Cardiac septum (tissue), 1 donor: ENCODE data around the gene AEBP1. TPM values are rescaled to one million over a fixed set of nuclear protein-coding genes. Genes with fewer than 3 reads are reported as not detected.

Experiments used
- DNase-seq: peaks from one replicate; pipeline ENCODE4 v3.0.0-alpha.2; 2020; ENCODE audit warnings: low spot score
- intact Hi-C: fragments of 100-400 bp; cut with DNase I; formaldehyde crosslinking; loops from one replicate; pipeline ENCODE4 v1.14.0; 2022
- total RNA-seq: library from RNA; stranded (reverse); fragmentation: NEBNext Ultra II Directional; extraction: Animal tissue kit (Norgen Biotek cat#: 25700); gene quantifications from one replicate; pipeline ENCODE4 v1.2.1, GENCODE V29; 2021
- donor health status: DM: no; HTN: no; CAD: no.

Gene AEBP1
- total RNA-seq, 1 donor from 2014 or later, result 93.1 TPM

DNA sequence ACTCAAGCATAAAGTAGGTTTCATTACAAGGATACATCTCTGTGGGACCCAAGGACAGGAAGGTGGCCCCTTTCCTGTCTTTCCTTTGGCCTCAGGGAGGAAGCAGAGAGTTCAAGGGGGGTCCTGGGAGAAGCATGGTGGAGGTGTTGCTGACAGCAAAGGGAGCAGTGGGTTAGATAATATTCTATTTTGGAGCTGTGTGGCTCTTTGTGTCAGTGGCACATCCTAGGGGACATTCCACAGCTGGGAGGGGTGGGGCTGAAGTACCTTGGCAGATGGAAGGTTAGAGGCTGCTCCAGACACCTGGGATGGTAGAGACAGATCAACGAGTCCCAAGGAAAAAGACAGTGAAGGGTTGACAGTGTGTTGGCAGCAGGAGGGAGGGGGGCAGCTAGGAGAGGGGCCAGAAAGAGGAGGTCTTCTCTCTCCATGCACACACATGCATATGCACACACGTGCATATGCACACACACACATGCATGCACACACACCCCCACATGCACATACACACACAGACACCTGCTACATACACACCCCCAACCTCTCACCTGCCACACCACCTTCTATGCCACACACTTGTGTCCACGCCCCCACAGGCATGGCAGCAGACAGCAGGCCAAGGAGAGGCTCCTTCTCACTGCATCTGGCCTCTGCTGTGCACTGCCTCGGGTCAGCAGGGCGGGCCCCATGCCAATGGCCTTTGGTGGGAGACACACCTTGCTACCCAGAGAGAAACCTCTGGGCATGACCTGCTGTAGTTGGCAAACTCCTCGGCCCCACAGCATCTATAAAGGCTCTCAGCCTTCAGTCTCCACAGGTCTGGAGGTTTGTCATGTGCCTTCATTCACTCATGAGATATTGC, 24.8 kb downstream of the AEBP1 start:
- intact Hi-C loops, result no loop called here
- no peak for DNase-seq

DNA sequence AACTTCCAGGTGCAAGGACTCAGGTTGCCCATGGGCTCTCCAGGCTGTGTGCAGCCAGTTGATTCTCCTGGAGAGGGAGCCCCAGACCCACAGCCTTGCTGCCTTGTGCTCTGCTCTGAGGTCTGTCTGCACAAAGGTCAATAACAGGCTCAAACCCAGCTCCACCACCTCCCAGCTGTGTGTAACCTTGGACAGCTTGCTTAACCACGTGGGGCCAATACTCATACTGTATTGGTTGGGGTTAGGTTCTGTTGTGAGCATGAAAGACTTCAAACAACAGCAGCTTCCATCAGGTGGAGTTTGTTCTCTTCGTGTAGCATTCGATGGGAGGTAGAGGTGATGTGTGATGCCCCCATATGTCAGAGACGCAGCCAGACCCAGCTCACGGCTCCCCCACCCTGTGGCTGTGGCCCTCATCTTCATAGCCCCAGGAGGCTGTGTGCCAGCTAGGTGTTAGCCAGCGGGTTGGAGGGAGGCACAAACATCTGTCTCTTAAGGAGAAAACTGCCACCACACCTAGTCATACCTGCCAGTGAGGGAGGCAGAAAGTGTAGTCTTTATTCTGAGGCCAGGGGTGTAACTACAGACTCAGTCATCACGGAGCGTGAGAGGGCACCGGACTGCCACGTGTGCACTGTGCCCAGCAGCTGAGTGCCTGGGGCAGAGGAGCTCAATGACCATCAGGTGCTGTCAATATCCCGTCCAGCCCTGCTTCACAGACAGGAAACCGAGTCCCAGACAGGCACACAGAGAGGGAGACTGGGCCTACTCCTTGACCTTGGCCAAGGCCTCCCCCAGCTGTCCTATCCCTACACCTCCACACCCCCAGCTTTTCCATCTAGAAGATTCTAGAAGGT, 27.3 kb downstream of the AEBP1 start:
- intact Hi-C loops, result loop anchor here (5.0 to 10.0 kb wide), 2 partner anchors 66 to 193 kb away; partner anchors contain the start of gene CAMK2B
- no peak for DNase-seq

GRCh38 chr7:44132039-44132438, 27.9 kb downstream of the AEBP1 start:
- intact Hi-C loops, result loop anchor here (5.0 to 10.0 kb wide), 2 partner anchors 65 to 193 kb away; partner anchors contain the start of gene CAMK2B
- DNase-seq, result no peak

DNA sequence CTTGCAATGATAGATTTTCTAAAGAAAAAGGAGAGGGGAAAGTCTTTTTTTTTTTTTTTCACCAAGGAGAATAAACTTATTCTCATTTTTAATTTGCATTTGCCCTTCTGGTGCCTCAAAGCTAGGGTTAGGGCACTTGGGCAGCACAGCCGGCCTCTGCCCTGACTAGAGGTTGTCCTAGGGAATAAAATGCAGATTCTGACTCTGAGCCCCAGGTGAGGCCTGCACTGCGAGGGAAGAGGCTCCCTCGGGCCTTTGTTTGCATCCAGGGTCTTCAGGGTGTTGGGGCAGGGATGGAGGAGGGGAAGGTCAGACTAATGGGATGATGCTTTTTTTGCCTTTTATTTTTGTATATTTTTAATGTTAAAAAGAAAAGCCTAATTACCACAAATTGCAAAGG, 29.1 kb downstream of the AEBP1 start:
- DNase-seq, result no peak
- intact Hi-C loops, result loop anchor here (5.0 to 10.0 kb wide), 2 partner anchors 64 to 192 kb away; partner anchors contain the start of gene CAMK2B

DNA sequence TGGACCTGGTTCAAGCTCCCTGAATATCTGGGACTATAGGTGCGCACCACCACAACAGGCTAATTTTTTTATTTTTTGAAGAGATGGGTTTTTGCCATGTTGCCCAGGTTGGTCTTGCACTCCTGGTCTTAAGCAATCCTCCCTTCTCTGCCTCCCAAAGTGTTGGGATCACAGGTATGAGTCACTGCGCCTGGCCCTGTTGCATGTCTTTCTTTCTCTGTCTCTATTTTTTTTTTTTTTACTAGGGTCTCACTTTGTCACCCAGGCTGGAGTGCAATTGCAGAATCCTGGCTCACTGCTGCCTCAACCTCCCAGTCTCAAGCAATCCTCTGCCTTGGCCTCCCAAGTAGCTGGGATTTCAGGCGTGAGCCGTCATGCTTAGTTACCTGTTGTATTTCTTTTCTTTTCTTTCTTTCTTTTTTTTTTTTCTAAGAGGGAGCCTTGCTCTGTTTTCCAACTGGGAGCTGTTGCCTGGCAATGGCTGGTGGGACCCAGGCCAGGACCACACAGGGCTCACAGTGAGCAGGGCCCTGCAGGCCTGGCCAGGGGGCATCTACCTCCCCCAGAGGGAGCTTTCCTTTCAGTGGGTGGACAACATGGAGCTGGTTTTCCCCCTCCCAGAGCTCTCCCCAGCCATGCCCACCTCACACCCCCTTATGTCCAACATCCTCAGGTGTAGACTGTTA, 30.9 kb downstream of the AEBP1 start:
- DNase-seq, result no peak
- intact Hi-C loops, result loop anchor here (5.0 to 10.0 kb wide), 2 partner anchors 62 to 190 kb away; partner anchors contain the start of gene CAMK2B

- intact Hi-C loops, result loop anchor here (10.0 kb wide), 1 partner anchor 188 kb away; the partner anchor contains the start of gene CAMK2B
- DNase-seq, result no peak
These were observed 32.6 kb downstream of the AEBP1 start for GRCh38 chr7:44136731-44137130.

DNA sequence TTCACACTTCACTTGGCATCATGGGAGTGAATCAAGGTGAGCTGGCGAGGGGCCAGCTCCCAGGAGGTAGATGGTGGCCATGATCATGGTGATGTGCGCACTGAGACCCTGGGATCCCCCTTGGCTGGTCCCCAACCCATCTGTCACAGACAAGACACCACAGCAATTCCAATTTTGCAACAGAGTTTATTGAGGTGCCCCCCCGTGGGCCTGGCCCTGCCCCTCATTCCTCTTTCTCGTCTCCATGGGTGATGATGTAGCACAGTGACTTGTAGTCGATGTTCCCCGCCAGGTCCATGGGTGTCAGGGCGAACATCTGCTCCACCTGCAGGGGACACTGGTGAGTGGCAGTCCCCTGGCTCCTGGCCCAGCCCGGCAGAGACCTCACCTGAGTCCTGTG, 34.6 kb downstream of the AEBP1 start:
- intact Hi-C loops, result loop anchor here (10.0 kb wide), 1 partner anchor 186 kb away; the partner anchor contains the start of gene CAMK2B
- DNase-seq, result no peak

- DNase-seq, result no peak
- intact Hi-C loops, result loop anchor here (10.0 kb wide), 1 partner anchor 185 kb away; the partner anchor contains the start of gene CAMK2B
These were observed 35.3 kb downstream of the AEBP1 start for GRCh38 chr7:44139311-44140010.

DNA sequence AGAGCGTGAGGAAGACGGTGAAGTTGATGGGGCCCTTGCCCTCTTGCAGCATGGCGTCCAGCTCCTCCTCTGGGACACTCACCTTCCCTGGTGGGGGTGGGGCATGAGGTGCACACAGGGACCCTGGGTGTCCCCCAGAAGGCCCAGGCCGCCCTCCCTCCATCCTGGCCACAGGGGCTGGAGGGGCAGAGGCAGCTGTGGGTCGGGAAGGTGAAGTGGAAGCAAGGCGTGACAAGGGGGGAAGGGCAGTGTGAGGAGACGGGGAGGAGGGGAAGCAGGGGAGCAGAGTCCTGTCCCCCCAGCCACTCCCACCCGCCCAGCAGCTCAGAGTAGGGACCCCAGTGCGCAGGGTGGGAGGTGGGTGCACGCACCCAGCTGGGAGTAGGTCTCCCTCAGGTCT, 36.2 kb downstream of the AEBP1 start:
- DNase-seq, result no peak
- intact Hi-C loops, result no loop called here

GRCh38 chr7:44141221-44141850, 37.2 kb downstream of the AEBP1 start, which contains the start of gene MYL7:
TSS of gene MYL7 (minus strand) at chr7:44141332. CDS start at chr7:44141305, 27 bp downstream.
- intact Hi-C loops, result no loop called here

DNA sequence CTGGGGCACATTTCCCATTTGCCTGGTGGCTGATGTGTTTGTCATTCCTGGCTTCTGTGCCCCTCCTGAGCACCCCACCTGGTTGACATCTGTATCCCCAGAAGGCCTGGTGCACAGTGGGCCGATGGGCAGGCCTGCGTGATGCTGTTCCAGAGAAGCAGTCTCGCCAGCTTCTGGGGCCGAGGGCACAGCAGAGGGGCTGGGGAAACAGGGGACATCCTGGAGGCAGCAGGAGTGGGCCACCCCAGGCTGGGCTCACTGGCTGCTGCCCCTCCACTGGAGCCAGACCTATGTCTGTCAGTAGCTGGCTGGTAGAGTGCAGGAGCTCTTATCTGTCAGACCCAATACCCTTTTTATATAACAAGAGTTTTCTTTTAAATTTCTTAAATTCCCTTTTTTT, 37.9 kb downstream of the AEBP1 start:
- intact Hi-C loops, result no loop called here
- no peak for DNase-seq

More at GRCh38 chr7:44141221-44141850, 37.2 kb downstream of the AEBP1 start, which contains the start of gene MYL7:
- DNase-seq, result no peak

DNA sequence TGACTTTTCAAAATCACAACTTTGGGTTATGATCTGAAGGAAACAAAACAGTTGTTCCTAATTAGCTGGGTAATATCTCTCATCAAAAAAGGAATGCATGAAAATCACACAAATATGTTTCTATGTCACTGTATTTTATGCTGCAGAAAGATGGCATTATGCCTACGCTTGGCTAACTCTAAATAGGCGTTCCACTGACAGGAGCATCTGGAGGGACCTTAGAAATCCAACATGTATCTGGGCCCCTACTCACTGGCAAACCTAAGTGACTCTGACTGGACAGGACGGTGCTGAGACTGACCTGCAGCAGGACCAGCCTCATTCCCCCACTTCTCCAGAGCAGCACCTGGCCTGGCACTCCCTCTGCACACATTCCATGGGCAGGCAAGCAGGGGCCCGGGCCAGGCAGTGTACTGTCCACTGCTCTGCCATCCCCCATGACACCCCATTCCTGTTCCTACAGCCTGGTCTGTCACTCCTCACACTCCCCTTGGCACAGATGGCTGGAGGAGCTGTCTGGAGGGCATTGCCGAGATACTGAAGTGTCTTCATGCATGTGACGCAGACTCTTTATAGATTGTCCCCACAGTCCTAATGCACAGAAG, 39.6 kb downstream of the AEBP1 start:
- peak; percentile 49 for DNase-seq
- intact Hi-C loops, result no loop called here

DNA sequence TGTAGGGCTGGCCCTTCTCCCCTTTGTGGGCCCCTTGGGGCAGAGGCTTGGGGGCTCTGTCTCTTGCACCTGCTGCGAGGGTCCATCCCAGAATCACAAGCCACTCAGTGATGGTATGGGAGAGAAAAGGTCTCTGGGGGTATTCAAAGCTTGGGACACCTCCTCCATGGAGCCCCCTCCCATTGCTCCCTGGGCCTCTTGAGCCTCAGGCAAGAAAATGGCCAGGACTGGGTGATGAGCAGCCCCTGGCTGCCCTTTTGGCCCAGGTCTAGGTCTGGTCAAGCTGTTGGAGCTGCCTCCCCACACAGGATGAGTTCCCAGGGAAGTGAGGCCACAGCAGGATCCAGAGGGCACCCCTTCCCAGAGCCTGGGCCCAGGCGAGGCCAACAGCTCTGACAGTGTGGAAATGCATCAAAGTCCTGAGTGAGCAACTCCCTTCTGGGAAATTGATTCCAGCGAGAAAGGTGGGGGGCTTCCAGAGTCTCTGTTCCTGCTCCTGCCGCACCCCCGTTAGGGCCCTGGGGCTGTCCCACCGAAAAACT, 40.4 kb downstream of the AEBP1 start:
- DNase-seq, result peak; percentile 20
- intact Hi-C loops, result no loop called here

DNA sequence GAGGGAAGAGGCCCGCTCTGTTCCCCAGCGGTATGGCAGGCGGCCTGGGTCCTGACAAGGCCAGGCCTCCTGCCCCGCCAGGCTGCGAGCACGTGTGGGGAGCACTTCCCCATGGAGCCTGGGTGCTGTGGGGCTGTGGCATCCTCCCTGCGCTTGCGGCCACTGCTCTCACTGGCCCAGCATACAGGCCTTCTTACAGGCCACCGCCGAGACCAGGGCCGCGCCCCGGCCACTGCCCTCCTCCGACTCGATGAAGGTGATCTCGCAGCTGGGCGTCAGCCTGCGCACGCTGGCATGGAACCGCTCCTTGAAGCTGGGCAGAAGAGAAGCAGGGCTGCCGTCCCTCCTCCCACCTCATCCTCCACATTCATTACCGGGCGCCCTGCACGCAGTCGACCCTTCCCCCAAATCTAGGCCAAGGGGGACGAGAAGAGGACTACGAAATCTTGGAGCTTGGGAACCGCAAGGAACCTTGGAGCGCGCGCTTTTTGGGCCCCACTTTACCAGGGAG, 40.9 kb downstream of the AEBP1 start:
- DNase-seq, result peak; percentile 63
- intact Hi-C loops, result no loop called here

DNA sequence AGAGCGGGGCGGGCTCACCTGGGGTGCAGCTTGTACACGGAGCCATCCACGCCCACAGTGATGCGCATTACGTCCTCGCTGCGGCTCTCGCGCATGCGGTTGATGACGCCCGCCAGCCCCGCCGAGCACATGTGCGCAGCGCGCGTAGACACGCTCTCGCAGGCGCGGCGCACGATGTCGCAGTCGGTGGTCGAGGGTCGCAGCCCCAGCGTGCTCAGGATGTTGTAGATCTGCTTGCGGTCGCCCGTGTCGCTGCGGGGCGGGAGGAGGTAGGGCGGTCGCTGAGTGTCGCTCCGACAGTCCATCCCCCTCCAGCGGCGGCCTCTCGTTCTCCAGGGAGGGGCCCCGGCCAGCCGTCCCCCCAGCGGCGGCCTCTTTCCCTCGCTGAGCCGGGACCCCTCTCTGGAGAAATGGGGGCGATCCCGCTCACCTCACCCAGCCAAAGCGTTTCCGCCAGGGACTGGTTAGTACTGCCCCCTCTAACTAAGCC, 41.4 kb downstream of the AEBP1 start:
- intact Hi-C loops, result no loop called here

GRCh38 chr7:44145969-44146911, 42.1 kb downstream of the AEBP1 start:
- intact Hi-C loops, result no loop called here
- DNase-seq, result peak; percentile 92

More for the DNA sequence above, 41.4 kb downstream of the AEBP1 start:
- peak; percentile 74 for DNase-seq
